Urothelium cell line (cell line): ENCODE measurements around the gene YIPF7.
A peak's percentile ranks its signal among the peaks of the same experiment; 100 is the strongest.

ENCODE experiments used
- DNase-seq: peaks from one replicate; pipeline ENCODE4 v3.0.0; 2011; ENCODE audit warnings: low spot score, mixed read lengths
- FAIRE-seq: peaks from 2 replicates; lab custom pipeline; 2011; peaks lifted over from hg19 to GRCh38; lab: Jason Lieb, UNC

Gene YIPF7

DNA sequence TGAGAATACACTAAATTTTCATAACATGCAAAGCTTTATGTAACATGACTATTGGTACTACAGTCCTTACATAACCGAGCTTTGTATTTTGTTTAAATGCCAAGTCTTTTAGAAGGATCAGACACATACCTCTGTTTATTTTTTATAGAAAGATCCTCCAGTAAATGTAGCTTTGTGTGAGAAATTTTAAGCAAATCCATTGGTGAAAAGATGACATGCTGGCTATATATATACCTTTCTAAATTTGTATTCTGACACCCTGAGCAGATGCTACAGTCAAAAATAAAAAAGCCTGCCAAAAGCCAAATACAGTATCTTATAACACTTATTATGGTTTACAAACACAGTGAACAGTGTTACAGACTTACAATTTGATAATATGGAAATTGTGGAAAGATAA lies at the start of gene YIPF7:
YIPF7 (minus strand) TSS at position 201 of the 400 bp plus-strand sequence. CDS start 1,525 bp downstream, outside the sequence.
- no peak for FAIRE-seq
- DNase-seq = no peak

DNA sequence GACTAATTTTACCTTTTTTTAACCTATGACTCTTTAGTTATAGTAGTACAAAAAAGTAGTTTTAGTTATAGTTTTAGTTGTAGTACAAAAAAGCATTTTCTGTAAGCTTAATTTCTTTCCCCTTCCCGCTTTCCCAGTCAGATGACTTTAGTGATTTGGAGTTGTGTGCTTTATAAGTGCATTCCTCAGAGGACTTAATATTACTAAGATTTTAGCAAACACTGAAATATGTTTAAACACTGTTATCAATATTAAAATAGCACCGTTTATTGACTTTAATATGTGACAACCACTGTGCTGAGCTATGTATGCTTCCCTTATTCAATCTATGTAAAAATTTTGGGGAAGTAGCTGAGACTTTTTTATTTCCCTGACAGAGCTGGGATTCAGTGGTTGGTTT lies 49.6 kb upstream of the YIPF7 start:
- DNase-seq = no peak
- no peak for FAIRE-seq

DNA sequence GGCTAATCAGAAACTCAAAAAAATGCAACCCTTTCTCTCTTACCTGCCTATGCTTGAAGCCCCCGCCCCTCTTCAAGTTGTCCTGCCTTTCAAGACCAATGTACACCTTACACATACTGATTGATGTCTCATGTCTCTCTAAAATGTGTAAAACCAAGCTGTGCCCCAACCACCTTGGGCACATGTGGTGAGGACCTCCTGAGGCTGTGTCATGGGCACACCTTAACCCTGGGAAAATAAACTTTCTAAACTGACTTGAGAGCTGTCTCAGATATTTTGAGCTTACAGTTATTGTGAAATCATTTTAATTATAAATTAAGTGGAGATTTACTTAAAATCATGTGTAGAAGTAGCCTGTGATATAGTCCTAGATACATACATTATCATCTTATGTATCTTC lies 49.0 kb upstream of the YIPF7 start:
- no peak for FAIRE-seq

DNA sequence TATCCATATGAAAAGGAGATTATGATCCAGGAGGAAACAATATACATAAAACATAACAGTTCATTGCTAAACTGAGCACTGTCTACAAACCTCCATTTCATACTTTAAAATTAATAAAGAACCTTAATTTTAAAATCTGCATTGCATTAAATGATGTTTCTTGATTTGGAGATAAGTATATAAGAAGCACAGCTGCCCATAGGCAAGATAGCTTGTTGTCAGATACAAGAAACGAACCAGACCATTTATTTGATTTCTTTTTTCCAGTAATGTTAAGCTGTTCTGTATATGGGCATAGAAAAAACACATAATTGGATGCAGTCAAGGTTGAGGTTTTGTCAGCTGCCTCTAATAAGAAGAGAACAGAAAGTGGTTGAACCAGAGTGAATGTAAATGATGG lies 33.2 kb upstream of the YIPF7 start:
- DNase-seq (no peak), FAIRE-seq (no peak)

More for the DNA sequence above, 49.0 kb upstream of the YIPF7 start:
- no peak for DNase-seq

GRCh38 chr4:44679060-44679459 lies 27.6 kb upstream of the YIPF7 start:
- FAIRE-seq (no peak), DNase-seq (no peak)

DNA sequence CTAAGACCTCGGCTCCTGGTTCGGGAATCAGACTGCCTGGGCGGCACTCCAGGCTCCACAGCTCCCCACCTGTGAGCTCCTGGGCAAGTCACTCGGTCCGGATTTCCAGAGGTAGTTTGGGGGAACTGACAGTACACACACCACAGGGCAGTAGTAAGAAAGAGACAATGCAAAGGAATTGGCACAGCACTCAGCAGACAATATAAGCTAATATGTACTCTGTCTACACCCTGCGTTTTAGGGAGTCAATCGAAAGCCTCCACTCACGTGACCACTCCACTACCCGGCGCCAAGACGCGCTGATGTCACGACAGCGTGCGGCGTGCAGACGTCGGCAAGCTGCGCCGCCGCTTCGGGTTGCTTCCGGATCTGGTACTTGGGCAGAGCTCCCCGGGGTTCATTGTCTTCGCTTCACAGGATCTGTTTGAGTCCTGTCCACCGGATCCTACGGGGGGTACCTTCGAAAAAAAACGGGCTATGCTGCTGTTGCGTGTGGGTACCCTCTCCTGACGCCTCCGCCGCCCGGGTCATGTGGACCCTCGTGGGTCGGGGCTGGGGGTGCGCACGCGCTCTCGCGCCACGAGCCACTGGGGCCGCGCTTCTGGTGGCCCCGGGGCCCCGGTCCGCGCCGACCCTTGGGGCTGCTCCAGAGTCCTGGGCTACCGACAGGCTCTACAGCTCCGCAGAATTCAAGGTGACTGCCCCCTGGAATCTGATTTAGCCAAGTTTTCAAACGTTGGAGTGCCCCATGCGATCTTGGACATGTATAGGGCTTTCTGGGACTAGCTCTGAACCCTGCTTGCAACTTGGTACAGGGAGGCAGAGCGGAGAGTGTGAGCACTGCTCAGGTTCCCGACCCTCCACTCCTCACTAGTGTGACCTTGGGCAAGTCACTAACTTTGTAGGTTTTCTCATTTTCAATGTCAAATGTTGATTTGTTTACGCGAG lies 26.9 kb upstream of the YIPF7 start, which contains the start of gene GUF1:
GUF1 (plus strand) TSS at position 327 of the 948 bp plus-strand sequence; CDS start at position 530, 203 bp downstream.
- FAIRE-seq = peak; percentile 97
- peak; percentile 92 for DNase-seq

GRCh38 chr4:44675366-44675765 lies 23.9 kb upstream of the YIPF7 start:
- FAIRE-seq (no peak), DNase-seq (no peak)

DNA sequence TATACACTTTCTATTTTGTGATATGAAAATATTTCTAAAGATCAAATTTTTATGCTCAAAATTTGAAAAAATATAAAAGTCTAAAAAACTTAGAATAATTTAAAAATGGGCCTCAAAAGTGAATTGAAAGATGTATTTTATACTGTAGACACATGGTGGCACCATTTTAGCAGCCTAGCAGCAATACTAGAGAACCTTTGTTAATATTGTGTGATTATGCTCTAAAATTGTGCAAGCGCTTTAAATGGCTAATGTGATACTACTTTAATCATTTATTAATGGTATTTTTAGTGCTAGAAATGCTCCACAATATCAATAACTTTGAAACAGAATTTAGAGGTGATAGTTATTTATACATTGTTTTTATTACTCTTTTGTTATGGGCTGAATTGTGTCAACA lies 23.0 kb upstream of the YIPF7 start:
- DNase-seq (no peak), FAIRE-seq (no peak)

DNA sequence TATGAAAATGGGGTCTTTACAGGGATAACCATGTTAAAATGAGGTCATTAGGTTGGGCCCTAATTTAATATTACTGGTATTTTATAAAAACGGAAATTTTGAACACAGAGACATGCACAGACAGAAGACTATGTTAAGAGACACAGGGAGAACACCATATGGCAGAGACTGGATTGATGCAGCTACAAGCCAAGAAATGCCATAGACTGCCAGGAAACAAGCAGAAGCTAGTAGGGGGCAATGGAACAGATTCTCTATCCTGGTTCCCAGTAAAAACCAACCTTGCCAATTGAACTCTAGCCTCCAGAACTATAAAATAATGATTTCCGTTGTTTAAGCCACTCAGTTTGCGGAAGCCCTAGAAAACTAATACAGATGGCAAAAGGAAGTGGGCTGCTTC lies 20.2 kb upstream of the YIPF7 start:
- FAIRE-seq (no peak), DNase-seq (no peak)

- FAIRE-seq (no peak), DNase-seq (no peak)
These were observed 19.2 kb upstream of the YIPF7 start for GRCh38 chr4:44670506-44671199.

GRCh38 chr4:44668526-44668925 lies 17.1 kb upstream of the YIPF7 start:
- DNase-seq = no peak
- FAIRE-seq = no peak

DNA sequence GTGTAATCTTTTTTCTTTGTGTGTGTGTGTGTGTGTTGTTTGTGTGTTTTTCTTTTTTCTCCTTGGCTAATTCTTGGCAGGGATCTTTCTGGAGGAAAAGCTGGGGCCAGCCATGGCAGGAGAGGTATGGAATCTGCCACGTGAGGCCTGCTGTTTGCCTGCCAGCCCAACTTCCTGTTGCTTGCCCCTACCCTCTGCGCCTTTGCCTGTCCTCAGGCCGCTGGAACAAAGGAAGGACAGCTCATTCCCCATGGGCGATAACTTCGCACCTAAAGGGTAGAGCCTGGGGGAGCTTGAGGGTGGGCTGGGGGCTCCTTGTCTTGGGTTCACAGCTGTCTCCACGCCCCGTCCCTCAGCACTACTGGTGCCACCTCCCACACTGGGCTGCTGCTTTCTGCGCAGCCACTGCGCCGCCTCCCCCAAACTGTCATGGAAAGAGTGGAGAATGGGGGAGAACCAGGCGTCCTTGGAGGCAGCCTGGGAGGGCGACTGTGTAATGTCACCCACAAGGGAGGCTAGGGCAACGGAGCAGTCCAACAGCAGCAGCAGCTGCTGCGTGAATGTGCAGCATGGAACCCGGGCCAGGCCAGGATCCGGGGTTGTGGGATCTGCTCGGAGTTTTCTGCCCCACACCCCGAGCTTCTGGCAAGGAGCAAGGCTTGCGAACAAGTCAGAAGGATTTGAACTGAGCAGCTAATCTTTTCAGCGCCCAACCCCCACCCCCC lies 12.3 kb upstream of the YIPF7 start:
- DNase-seq (no peak), FAIRE-seq (no peak)

DNA sequence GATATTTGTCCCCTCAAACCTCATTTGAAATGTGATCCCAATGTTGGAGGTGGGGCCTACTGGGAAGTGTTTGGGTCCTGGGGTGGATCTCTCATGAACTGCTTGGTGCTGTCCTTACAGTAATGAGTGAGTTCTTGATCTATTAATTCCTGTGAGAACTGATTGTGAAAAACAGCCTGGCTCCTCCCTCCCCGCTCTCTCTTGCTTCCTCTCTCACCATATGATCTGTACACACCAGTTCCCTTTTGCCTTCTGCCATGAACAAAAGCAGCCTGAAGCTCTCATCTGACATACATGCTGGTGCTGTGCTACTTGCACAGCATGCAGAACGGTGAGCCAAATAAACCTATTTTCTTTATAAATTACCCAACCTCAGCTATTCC lies 11.2 kb upstream of the YIPF7 start:
- FAIRE-seq (no peak), DNase-seq (no peak)

- FAIRE-seq = no peak
- DNase-seq = no peak
These were observed 10.7 kb upstream of the YIPF7 start for GRCh38 chr4:44661940-44662622.

DNA sequence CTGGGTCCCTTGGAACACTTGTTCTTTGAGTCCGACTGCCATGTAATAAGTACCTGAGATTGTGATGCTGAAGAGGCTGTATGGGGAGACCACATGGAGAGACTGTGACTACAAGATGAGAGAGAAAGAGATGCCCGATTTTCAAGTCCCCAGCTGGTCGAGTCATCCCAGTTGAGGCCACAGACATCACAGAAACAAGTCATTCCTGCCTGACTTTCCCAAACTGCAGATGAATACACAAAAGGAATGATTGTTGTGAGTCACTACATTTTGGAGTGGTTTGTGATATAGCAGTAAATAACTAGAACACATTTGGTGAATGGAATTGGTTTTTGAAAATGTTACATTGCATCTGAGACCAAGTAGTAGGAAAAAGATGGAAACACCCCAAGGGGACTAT lies 9.0 kb upstream of the YIPF7 start:
- DNase-seq (no peak), FAIRE-seq (no peak)

DNA sequence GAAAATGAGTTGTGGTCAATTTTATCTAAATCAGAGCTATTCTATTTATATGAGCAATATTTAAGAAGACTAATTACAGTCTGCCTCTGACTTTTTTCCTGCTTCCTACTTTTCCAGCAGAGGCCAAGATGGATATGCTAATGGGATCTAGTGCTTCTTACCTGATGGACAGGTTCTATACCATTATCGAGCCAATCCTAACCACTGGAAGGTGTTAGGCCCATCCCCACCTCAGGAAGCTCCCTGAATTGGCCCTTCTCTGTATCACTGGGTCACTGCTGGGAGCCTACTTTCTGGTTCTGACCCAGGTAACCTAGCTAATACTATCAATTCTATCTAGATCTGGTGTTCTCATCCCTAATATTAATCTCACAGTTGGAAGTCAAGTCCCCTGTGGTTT lies 577 bp upstream of the YIPF7 start:
- FAIRE-seq (no peak), DNase-seq (no peak)

GRCh38 chr4:44646151-44646550 lies 5.3 kb downstream of the YIPF7 start:
- DNase-seq (no peak), FAIRE-seq (no peak)

- FAIRE-seq (no peak), DNase-seq (no peak)
These were observed 13.3 kb downstream of the YIPF7 start for GRCh38 chr4:44638091-44638490.

DNA sequence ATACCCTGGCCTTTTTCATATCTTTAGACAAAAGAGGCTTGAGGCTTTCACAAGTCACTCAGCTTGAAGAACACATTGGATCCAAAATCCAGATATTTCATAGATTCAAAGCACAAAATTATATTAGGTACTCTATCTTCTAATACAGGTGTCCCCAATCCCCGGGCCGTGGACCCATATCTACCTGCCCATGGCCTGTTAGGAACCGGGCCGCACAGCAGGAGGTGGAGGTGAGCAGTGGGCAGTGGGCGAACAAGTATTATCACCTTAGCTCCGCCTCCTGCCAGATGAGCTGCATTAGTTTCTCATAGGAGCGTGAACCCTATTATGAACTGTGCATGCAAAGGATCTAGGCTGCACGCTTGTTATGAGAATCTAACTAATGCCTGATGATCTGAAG lies 18.7 kb downstream of the YIPF7 start:
- FAIRE-seq = no peak
- DNase-seq = no peak

GRCh38 chr4:44632089-44632488 lies 19.3 kb downstream of the YIPF7 start:
- no peak for DNase-seq

More at GRCh38 chr4:44632089-44632488, 19.3 kb downstream of the YIPF7 start:
- no peak for FAIRE-seq
